Kidney (tissue), 14 donors: ENCODE data around the gene CAMK2G. TPM values are rescaled to one million over a fixed set of nuclear protein-coding genes. Genes with fewer than 3 reads are reported as not detected.

Source experiments
- DNase-seq, 5 donors: peaks; one replicate each; pipeline ENCODE4 v3.0.0-alpha.2; 2013 to 2020
- FAIRE-seq: peaks from 2 replicates; lab custom pipeline; 2012; peaks lifted over from hg19 to GRCh38; lab: Jason Lieb, UNC
- H3K27ac ChIP-seq, 2 donors: one replicate each; pipeline ENCODE4 v1.7.0; 2013; ENCODE audit warnings: low read depth in 2 of 2, low read length in 2 of 2, inconsistent platforms in 1 of 2
- H3K27me3 ChIP-seq: one replicate; pipeline ENCODE4 v1.7.1; 2013; ENCODE audit warnings: low read length, inconsistent platforms; ENCODE audit not compliant: control insufficient read depth, insufficient read depth
- H3K36me3 ChIP-seq, 3 donors: one replicate each; pipeline versions ENCODE4 v1.7.0 to v1.7.1; 2013; ENCODE audit warnings: low read length in 3 of 3, control low read depth in 1 of 3, inconsistent platforms in 1 of 3; ENCODE audit not compliant: insufficient read depth in 3 of 3, control insufficient read depth in 2 of 3
- H3K4me1 ChIP-seq, 3 donors: one replicate each; pipeline versions ENCODE4 v1.7.0 to v1.7.1; 2013; ENCODE audit warnings: low read length in 3 of 3, inconsistent platforms in 1 of 3, low read depth in 1 of 3; ENCODE audit not compliant: control insufficient read depth in 2 of 3, insufficient read depth in 2 of 3
- H3K4me3 ChIP-seq, 3 donors: one replicate each; pipeline versions ENCODE4 v1.7.0 to v1.8.1; 2013; ENCODE audit warnings: low read length in 3 of 3, control low read depth in 1 of 3, inconsistent platforms in 1 of 3
- H3K9ac ChIP-seq, 3 donors: one replicate each; pipeline versions ENCODE4 v1.7.0 to v1.7.1; 2013; ENCODE audit warnings: low read length in 3 of 3, control low read depth in 1 of 3, inconsistent platforms in 1 of 3
- H3K9me3 ChIP-seq, 3 donors: one replicate each; pipeline versions ENCODE4 v1.7.0 to v1.7.1; 2013; ENCODE audit warnings: low read length in 3 of 3, control low read depth in 1 of 3, inconsistent platforms in 1 of 3; ENCODE audit not compliant: control insufficient read depth in 2 of 3, insufficient read depth in 1 of 3
- intact Hi-C: fragments of 100-400 bp; cut with DNase I; formaldehyde crosslinking; loops from one replicate; pipeline ENCODE4 v1.11.1; 2022
- polyA plus RNA-seq: library from polyadenylated mRNA; stranded (reverse); fragments of 350-450 nt; fragmentation: Illumina TruSeq; extraction: RNeasy Lipid Tissue Mini Kit (QIAGEN cat#74804); gene quantifications from one replicate; pipeline ENCODE4 v1.2.3, GENCODE V29; 2014; ENCODE audit warnings: low read depth, low replicate concordance; ENCODE audit not compliant: insufficient read depth
- total RNA-seq: library from RNA; stranded (reverse); fragmentation: NEBNext Ultra II Directional; extraction: Animal tissue kit (Norgen Biotek cat#: 25700); gene quantifications from one replicate; pipeline ENCODE4 v1.2.1, GENCODE V29; 2021
- TF ChIP-seq, protein P1 (sequence below): IDR thresholded peaks from 3 replicates; pipeline ENCODE4 v1.5.1; 2012; ENCODE audit warnings: mild to moderate bottlenecking, moderate library complexity, borderline replicate concordance; ENCODE audit not compliant: insufficient read depth; ENCODE audit errors: extremely low read depth
- donor health status: control.
- donor health status: control.
- donor health status: control.
- donor health status: control.
- donor health status: control.
- donor health status: DM: yes; HTN: yes; CAD: no.
- donor health status: Normal renal cell carcinoma (clear cell type).

The CAMK2G gene
- total and polyA plus RNA-seq, 2 donors from 2014 or later, result 21.0 to 29.1 TPM

DNA sequence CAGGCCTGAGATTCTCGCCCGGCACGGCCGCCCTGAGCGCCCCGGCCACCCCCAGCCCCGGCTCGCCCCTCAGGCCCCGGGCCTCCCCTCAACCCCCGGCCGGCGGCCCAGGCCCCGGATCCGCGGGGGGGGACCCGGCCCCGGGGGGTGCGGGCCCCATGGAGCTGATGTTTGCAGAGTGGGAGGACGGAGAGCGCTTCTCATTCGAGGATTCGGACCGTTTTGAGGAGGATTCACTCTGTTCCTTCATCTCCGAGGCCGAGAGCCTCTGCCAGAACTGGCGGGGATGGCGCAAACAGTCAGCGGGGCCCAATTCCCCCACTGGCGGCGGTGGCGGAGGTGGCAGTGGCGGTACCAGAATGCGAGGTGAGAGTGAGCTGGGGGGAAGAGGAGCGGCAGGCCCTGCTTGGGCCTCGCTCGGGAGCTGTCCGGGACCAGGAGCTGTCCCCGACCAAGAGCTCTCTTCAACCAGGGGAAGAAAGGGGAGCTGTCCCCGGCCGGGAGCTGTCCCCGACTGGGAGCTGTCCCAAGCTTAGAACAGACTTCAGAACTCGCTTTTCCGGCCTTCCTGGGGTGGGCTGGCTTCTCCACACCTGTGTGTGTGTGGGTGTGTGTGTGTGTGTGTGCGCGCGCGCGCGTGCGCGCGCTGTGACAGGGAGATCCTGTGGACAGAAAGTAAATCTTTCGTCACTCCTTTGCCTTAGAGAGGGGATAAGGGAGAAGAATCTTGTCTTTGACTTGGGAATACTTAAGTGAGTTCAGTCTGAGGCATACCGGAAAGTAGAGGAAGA is 88.4 kb downstream of the CAMK2G start:
- TF ChIP-seq, protein P1, sequence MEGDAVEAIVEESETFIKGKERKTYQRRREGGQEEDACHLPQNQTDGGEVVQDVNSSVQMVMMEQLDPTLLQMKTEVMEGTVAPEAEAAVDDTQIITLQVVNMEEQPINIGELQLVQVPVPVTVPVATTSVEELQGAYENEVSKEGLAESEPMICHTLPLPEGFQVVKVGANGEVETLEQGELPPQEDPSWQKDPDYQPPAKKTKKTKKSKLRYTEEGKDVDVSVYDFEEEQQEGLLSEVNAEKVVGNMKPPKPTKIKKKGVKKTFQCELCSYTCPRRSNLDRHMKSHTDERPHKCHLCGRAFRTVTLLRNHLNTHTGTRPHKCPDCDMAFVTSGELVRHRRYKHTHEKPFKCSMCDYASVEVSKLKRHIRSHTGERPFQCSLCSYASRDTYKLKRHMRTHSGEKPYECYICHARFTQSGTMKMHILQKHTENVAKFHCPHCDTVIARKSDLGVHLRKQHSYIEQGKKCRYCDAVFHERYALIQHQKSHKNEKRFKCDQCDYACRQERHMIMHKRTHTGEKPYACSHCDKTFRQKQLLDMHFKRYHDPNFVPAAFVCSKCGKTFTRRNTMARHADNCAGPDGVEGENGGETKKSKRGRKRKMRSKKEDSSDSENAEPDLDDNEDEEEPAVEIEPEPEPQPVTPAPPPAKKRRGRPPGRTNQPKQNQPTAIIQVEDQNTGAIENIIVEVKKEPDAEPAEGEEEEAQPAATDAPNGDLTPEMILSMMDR, result no peak
- Histone ChIP-seq H3K36me3 (peaks cover 0 to 18% (median 17%) of the 10 kb centered on the region in 3 donors), H3K9ac (peak overlapping the region; percentile 66 to 91 (median 88)), H3K27me3 (no peaks in the 10 kb centered on the region), H3K9me3 (no peaks in the 10 kb centered on the region), H3K4me1 (peaks cover 0 to 19% (median 6%) of the 10 kb centered on the region in 3 donors), H3K4me3 (peak overlapping the region; percentile 74 to 91 (median 80)), H3K27ac (peak overlapping the region; percentile 90 to 93)
- peak; percentile 54 to 83 (median 62) for DNase-seq
- intact Hi-C loops, result no loop called here
- FAIRE-seq, result no peak

DNA sequence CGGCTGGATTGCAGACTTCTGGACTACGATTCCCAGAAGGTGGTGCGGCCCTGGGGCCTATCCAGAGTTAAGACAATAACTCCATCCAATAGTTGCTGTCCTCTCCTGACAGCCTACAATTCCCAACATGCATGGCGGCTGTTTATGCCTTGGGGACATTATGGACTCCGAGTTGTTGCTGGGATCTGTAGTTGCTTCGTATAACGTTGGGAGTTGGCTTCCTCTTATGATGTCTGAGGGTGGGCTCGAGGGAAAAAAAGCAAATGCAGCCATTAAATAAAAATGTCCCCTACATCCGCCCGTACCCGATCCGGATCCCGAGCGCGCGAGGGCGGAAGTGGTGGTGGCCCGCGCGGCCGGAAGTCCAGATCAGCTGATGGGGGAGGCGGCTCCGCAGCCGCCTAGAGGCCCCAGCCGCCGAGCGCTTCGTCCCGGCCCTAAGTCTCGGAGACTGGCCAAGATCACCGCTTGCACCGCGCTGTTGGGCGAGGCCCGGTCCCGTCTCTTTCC is 89.1 kb downstream of the CAMK2G start, which contains the start of gene ZSWIM8:
TSS of gene ZSWIM8 (plus strand) at position 396 of the 510 bp plus-strand sequence. CDS start 273 bp downstream, outside the sequence.
- DNase-seq (peak; percentile 92 to 99 (median 97)), FAIRE-seq (peak; percentile 65)
- peaks cover 2 to 23% (median 7%) of the 10 kb centered on the region in 3 donors for H3K4me1 ChIP-seq
- intact Hi-C loops, result no loop called here
- no peaks in the 10 kb centered on the region for H3K27me3 ChIP-seq
- peak within 1 kb of the TSS; percentile 74 to 91 (median 80) for H3K4me3 ChIP-seq
- TF ChIP-seq, protein P1, result no peak
- peak within 1 kb of the TSS; percentile 90 to 93 for H3K27ac ChIP-seq
- H3K9me3 ChIP-seq, result no peaks in the 10 kb centered on the region
- peaks cover 0 to 14% (median 14%) of the 10 kb centered on the region in 3 donors for H3K36me3 ChIP-seq
- H3K9ac ChIP-seq, result peak within 1 kb of the TSS; percentile 82 to 91 (median 88)

DNA sequence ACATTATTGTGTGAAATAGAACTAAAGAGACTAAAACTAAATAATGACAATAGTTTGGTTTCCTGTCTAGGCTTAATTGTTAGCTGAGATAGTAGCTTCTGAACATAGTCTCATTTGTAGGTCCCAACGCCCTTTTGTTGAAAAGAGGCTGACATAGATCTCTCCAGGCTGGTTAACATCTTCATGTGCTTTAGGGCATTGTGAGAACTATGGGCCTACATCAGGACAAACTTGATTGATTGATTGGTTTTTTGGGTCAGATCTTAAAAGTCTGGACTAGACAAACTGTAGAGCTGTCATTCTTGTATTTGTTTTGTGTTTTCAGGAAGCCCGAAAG is 91.6 kb downstream of the CAMK2G start:
- H3K9me3 ChIP-seq, result no peaks in the 10 kb centered on the region
- no peaks in the 10 kb centered on the region for H3K36me3 ChIP-seq
- no peaks in the 10 kb centered on the region for H3K27me3 ChIP-seq
- no peak overlapping the region for H3K27ac ChIP-seq
- H3K4me1 ChIP-seq, result peaks cover 2 to 20% (median 7%) of the 10 kb centered on the region in 3 donors
- intact Hi-C loops, result no loop called here
- peak overlapping the region; percentile 88 to 92 (median 89) for H3K4me3 ChIP-seq
- H3K9ac ChIP-seq, result peak overlapping the region; percentile 46 to 88 (median 81)
- no peak for DNase-seq
- TF ChIP-seq, protein P1, result no peak
- FAIRE-seq, result no peak
